KG1 (cell line): ENCODE measurements around the gene GPX5.
"Not testable (repeated sequence)": the region's sequence is repeated elsewhere in the genome, so short reads cannot be mapped to it uniquely, and the experiment has no call there.

Experiments
- DNase-seq: peaks from one replicate; lab custom pipeline; 2025; lab: John Stamatoyannopoulos, UW

Gene GPX5

DNA sequence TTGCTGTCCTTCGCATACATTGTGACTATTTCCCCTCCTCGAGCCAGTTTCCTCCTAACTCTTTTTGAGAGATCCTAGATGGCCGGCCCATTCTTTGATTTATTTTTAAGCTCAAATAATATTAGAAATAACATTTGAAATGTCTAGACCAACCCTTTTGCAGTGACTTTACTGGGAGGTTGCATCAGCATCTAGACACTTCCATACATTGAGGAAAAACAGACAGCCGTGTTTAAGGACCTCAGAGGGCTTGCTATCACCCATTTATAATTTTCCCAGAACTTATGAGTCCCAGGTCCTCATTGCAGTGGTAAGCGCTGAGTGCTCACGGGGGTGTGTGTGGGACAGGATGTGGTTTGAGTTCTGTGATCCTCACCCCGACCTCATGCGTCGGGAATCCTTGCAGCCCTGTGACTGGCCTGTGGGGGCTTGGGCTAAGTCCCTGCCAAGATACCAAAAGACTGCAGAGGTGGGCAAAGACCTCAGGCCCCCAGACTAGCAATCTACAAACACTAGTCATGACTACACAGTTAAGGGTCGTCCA, at the start of gene GPX5:
Gene GPX5, plus strand, starts transcription at position 386 of the 544 bp plus-strand sequence. Its CDS starts 133 bp downstream, at position 519.
- no peak for DNase-seq

DNA sequence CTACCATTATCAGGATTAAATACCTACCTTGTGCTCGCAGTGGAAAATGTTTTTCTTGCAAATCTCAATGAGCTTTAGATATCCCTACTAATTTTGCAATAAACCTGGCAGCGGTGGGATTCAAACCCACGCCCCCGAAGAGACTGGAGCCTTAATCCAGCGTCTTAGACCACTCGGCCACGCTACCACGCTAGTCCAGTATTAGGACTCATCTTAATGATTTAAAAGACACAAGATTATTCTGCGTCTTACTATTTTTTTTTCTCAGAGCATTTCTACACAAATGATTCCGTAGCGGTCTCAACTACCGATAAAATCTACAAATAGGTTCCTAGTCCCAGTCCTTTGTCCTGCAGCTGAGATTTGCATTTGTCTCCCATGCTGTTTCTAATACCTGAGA, 47.2 kb upstream of the GPX5 start:
- DNase-seq: no peak

GRCh38 chr6:28480253-28480932, 45.3 kb upstream of the GPX5 start:
- DNase-seq: no peak

GRCh38 chr6:28485482-28485881, 40.2 kb upstream of the GPX5 start:
- DNase-seq: no peak

GRCh38 chr6:28486533-28486932, 39.1 kb upstream of the GPX5 start:
- no peak for DNase-seq

DNA sequence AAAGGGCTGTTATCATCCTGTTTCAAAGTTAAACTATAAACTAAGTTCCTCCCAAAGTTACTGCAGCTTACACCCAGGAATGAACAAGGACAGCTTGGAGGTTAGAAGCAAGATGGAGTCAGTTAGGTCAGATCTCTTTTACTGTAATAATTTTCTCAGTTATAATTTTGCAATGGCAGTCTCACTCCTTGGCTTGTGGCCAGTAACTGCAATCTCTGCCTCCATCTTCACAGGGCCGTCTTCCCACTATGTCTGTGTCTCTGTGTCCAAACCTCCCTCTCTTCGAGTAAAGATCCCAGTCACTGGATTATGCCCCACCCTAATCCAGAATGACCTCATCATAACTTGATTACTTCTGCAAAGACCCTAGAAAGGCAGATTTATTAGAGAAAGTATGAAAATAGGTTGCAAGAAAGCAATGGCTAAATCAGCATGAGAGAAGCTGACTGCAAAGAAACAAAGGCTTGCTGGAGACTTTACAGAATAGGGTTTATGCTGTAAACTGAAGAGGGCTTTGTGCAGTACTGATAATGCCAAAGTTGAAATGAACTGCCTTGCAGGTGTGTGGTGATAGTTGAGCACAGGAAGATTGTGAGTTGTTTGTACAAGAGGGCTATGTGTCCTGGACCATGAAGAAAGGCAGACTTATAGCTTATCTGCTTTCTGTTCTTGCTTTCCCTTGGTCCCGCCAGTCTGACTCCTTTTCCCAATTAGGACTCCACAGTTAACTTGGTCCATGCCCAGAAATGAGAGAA, 38.5 kb upstream of the GPX5 start:
- DNase-seq: no peak

DNA sequence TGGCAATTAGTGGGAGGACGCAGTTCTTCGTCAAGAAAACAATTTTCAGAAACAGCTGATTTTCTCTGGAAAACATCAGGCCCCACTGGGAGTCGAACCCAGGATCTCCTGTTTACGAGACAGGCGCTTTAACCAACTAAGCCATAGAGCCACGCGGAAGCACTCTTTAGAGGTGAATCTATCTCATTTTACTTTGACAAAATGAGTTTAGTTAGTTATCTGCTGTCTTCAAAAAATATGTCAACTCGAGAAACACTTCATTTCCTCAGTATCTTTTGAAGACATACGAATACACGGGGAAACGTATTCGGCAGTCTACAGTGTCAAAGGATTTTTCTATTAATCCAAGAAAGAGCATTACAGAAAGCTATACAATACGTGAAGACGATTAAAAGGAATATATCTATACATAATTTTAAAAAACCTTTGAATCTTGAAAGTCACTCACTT, 36.7 kb upstream of the GPX5 start:
- peak; percentile 66 for DNase-seq

DNA sequence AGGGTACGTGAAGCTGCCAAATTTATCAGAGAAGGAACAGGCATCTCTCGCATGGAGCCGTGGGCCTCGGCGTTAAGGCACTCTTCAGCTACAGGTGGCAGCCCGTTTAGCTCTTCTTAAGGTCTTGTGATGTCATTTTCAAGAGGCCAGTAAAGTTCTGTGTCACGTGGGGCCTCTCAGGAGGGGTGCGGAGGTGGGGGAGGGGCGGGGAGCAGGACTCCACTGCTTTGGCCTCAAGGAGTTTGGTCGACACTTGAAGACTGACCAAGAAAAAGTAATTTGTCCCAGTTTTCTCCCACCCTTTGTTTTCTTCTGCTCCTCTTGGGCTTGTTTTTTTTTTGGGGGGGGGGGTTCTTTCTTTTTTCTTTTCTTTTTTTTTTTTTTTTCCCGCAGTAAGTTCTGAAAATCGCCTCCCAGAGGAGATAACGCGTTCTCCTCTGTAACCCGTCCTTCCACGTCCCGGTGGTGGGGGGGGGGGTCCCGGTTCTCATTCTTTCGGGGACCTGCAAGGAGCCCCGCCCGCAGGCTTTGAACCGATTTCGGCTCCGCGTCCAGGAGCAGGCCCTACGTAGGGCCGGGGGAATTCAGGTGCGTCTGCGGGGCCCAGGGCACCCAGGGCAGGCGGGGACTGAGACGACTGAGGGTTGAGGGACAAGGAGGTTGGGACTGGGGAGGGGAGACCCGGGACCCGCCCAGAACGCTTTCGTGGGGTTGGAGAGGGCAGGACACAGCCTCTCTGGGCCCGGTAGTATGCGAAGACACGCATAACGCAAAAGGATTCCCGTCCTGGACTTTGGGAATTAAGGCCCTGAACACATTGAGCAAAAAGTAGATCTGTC, 36.1 kb upstream of the GPX5 start:
- peak; percentile 34 for DNase-seq

GRCh38 chr6:28490205-28490890, 35.3 kb upstream of the GPX5 start:
- no peak for DNase-seq

DNA sequence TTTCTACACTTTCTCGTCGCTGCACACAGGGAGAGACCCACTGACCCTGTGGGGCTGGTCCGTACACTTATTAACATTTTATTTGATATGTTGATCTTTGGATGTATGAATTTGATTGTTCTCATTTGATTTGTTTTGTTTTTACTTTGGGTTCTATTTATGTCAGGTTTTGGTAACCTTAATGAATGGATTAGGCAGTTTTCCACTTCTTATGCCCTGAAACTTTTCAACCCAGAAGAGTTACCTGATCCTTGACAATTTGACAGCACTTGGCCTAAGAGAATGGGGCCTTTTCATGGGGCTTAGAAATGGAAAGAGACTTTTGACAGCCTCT, 33.7 kb upstream of the GPX5 start:
- DNase-seq: no peak

GRCh38 chr6:28496099-28496779, 29.4 kb upstream of the GPX5 start:
- peak; percentile 2 for DNase-seq

DNA sequence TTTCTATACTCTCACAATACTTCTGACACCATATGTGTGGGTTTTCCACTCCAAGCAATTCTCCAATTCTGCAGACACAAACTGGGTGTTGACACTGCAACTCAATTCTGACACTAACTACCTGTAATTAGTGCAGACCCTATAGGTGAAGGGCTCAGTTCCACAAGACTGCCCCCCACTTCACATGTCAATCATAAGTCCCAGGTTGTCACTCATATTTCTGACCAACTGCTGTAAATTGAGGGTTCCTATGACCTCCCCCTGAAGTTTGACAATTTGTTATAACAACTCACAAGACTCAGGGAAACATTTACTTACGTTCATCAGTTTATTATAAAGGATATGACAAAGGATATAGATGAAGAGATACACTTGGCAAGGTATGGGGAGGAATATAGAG, 28.4 kb upstream of the GPX5 start:
- DNase-seq: no peak

- no peak for DNase-seq
Measured at GRCh38 chr6:28497893-28498292, 27.8 kb upstream of the GPX5 start.

GRCh38 chr6:28501259-28501658, 24.4 kb upstream of the GPX5 start:
- no peak for DNase-seq

GRCh38 chr6:28502136-28502535, 23.5 kb upstream of the GPX5 start:
- DNase-seq: not testable (repeated sequence)

DNA sequence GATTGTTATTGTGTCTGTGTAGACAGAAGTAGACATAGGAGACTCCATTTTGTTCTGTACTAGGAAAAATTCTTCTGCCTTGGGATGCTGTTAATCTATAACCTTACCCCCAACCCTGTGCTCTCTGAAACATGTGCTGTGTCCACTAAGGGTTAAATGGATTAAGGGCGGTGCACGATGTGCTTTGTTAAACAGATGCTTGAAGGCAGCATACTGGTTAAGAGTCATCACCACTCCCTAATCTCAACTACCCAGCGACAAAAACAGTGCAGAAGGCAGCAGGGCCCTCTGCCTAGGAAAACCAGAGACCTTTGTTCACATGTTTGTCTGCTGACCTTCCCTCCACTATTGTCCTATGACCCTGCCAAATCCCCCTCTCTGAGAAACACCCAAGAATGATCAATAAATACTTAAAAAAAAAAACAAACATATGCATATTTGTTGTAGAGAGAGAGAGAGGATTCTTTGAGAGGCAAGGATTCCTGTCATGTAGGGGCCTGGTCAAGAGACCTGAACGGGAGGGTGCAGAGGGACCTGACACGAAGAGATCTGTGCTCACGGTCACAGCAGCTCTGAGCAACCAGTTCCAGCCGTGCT, 22.9 kb upstream of the GPX5 start:
- not testable (repeated sequence) for DNase-seq

- no peak for DNase-seq
Measured at GRCh38 chr6:28505733-28506132, 19.9 kb upstream of the GPX5 start.

DNA sequence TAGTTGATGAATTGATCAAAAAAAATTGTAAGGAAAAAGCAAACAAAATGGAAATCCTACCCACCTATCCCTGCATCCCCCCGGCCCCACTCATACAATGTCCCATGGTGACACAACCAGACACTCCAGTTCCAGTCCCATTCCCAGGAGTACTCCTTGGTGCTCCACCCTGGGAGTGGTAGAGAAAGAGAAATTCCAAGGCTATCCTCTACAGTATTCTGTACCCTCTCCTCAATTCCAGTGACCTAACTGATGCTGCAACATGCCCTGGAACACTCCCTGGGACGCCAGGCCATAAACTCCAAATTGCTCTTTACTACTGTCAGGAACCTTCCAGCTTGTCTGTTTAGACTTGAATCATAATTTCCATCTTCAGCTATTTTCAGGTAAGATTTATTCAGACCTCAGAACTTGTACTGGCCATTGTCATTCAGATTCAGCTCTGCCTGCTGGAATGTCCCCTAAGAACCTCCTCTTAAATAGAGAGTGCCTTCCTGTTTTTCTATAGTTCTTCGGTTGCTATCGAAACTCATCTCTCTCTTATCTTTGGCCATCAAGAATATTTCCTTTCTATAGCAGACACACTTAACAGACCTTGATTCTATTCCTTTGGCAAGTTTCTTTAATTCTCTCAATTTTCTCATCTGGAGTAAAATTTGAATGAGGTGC, 18.7 kb upstream of the GPX5 start:
- no peak for DNase-seq

GRCh38 chr6:28511628-28512300, 13.9 kb upstream of the GPX5 start:
- DNase-seq: no peak

- DNase-seq: not testable (repeated sequence)
Measured at GRCh38 chr6:28512387-28512786, 13.3 kb upstream of the GPX5 start.
